Activated naive CD4-positive, alpha-beta T cell treated with anti-CD3 and anti-CD28 coated beads, Interleukin-2, amount 50 U/mL, for 16 hours (primary cell): ENCODE measurements around the gene USF3.
"Not testable (repeated sequence)": the region's sequence is repeated elsewhere in the genome, so short reads cannot be mapped to it uniquely, and the experiment has no call there.

Experiments
- DNase-seq: peaks from one replicate; pipeline ENCODE4 v3.0.0-alpha.2; 2020

USF3 gene

GRCh38 chr3:113654310-113654709 lies 42.1 kb downstream of the USF3 start:
- no peak for DNase-seq

GRCh38 chr3:113649174-113649845 lies 47.1 kb downstream of the USF3 start:
- DNase-seq = no peak

- no peak for DNase-seq
These were observed 47.9 kb downstream of the USF3 start for GRCh38 chr3:113648524-113648923.

- DNase-seq = no peak
These were observed 52.9 kb downstream of the USF3 start for GRCh38 chr3:113643583-113643982.

GRCh38 chr3:113638910-113639309 lies 57.5 kb downstream of the USF3 start:
- no peak for DNase-seq

- DNase-seq = no peak
These were observed 58.7 kb downstream of the USF3 start for GRCh38 chr3:113637756-113638155.

GRCh38 chr3:113636034-113636433 lies 60.4 kb downstream of the USF3 start:
- DNase-seq = not testable (repeated sequence)

- DNase-seq = no peak
These were observed 61.5 kb downstream of the USF3 start for GRCh38 chr3:113634782-113635474.

GRCh38 chr3:113631573-113631972 lies 64.9 kb downstream of the USF3 start:
- no peak for DNase-seq

GRCh38 chr3:113630956-113631542 lies 65.4 kb downstream of the USF3 start:
- DNase-seq = no peak

- DNase-seq = no peak
These were observed 66.6 kb downstream of the USF3 start for GRCh38 chr3:113629584-113630421.

GRCh38 chr3:113628788-113629187 lies 67.7 kb downstream of the USF3 start:
- DNase-seq = no peak

- no peak for DNase-seq
These were observed 68.1 kb downstream of the USF3 start for GRCh38 chr3:113628316-113628715.

- DNase-seq = no peak
These were observed 69.7 kb downstream of the USF3 start for GRCh38 chr3:113626503-113627371.

- no peak for DNase-seq
These were observed 70.6 kb downstream of the USF3 start for GRCh38 chr3:113625834-113626233.

- no peak for DNase-seq
These were observed 72.6 kb downstream of the USF3 start for GRCh38 chr3:113623811-113624210.

- DNase-seq = no peak
These were observed 73.1 kb downstream of the USF3 start for GRCh38 chr3:113623324-113623723.

- DNase-seq = no peak
These were observed 76.4 kb downstream of the USF3 start for GRCh38 chr3:113620091-113620490.

GRCh38 chr3:113617726-113618125 lies 78.7 kb downstream of the USF3 start:
- DNase-seq = no peak

- DNase-seq = no peak
These were observed 80.5 kb downstream of the USF3 start for GRCh38 chr3:113615976-113616375.

- no peak for DNase-seq
These were observed 82.0 kb downstream of the USF3 start for GRCh38 chr3:113614402-113614801.

- no peak for DNase-seq
These were observed 89.2 kb downstream of the USF3 start for GRCh38 chr3:113607219-113607596.
